Bronchial epithelial cell (primary cell): ENCODE data around the gene MBNL2. TPM values are rescaled to one million over a fixed set of nuclear protein-coding genes. Genes with fewer than 3 reads are reported as not detected.

Experiments used
- DNase-seq: peaks from one replicate; pipeline ENCODE4 v3.0.0-alpha.2; 2010; ENCODE audit warnings: low read depth
- FAIRE-seq: peaks from 2 replicates; lab custom pipeline; 2011; peaks lifted over from hg19 to GRCh38; lab: Jason Lieb, UNC
- H3K27me3 ChIP-seq: 2 replicates; pipeline ENCODE4 v1.5.1; 2011; ENCODE audit warnings: low read length; ENCODE audit not compliant: control insufficient read depth, insufficient read depth
- H3K36me3 ChIP-seq: 2 replicates; pipeline ENCODE4 v1.5.1; 2011; ENCODE audit warnings: low read length; ENCODE audit not compliant: control insufficient read depth, insufficient read depth
- H3K4me3 ChIP-seq: 2 replicates; pipeline ENCODE4 v1.5.1; 2011; ENCODE audit warnings: mild to moderate bottlenecking, low read depth, low read length, control low read depth
- CTCF ChIP-seq: IDR thresholded peaks from 2 replicates; pipeline ENCODE4 v1.5.1; 2011; ENCODE audit warnings: mild to moderate bottlenecking, moderate library complexity, low read length, control low read depth, inconsistent platforms; ENCODE audit not compliant: insufficient read depth, severe bottlenecking
- total RNA-seq: library from RNA; depleted of rRNA; stranded (reverse); fragments of >200 nt; gene quantifications from 2 replicates; pipeline ENCODE4 v1.2.1, GENCODE V29; 2014

MBNL2 gene
- total RNA-seq, 1 donor from 2014 or later = 12.4 TPM

- FAIRE-seq (no peak), DNase-seq (no peak)
- no peaks in the 10 kb centered on the region for H3K27me3 ChIP-seq
- no peaks in the 10 kb centered on the region for H3K36me3 ChIP-seq
- no peak overlapping the region for H3K4me3 ChIP-seq
- no peak for TF ChIP-seq CTCF
These were observed 22.9 kb downstream of the MBNL2 start for GRCh38 chr13:97245011-97245410.

GRCh38 chr13:97246596-97247158 lies 24.5 kb downstream of the MBNL2 start:
- FAIRE-seq = no peak

GRCh38 chr13:97248243-97248642 lies 26.1 kb downstream of the MBNL2 start:
- Histone ChIP-seq H3K27me3 (no peaks in the 10 kb centered on the region), H3K4me3 (no peak overlapping the region), H3K36me3 (no peaks in the 10 kb centered on the region)
- no peak for TF ChIP-seq CTCF
- DNase-seq (no peak), FAIRE-seq (no peak)

More at GRCh38 chr13:97246596-97247158, 24.5 kb downstream of the MBNL2 start:
- no peak for TF ChIP-seq CTCF
- Histone ChIP-seq H3K27me3 (no peaks in the 10 kb centered on the region), H3K36me3 (no peaks in the 10 kb centered on the region), H3K4me3 (no peak overlapping the region)
- no peak for DNase-seq

GRCh38 chr13:97249093-97249795 lies 27.1 kb downstream of the MBNL2 start:
- Histone ChIP-seq H3K27me3 (no peaks in the 10 kb centered on the region), H3K4me3 (no peak overlapping the region)
- FAIRE-seq = no peak

GRCh38 chr13:97249796-97250495 lies 27.8 kb downstream of the MBNL2 start:
- FAIRE-seq = no peak
- H3K4me3 ChIP-seq = no peak overlapping the region
- no peak for TF ChIP-seq CTCF
- DNase-seq = no peak
- no peaks in the 10 kb centered on the region for H3K36me3 ChIP-seq
- no peaks in the 10 kb centered on the region for H3K27me3 ChIP-seq

More at GRCh38 chr13:97249093-97249795, 27.1 kb downstream of the MBNL2 start:
- no peak for TF ChIP-seq CTCF
- H3K36me3 ChIP-seq = no peaks in the 10 kb centered on the region
- no peak for DNase-seq
